HepG2 (cell line): ENCODE data around the gene MLX. TPM values are rescaled to one million over a fixed set of nuclear protein-coding genes. Genes with fewer than 3 reads are reported as not detected.

Experiments used
- ATF1 ChIP-seq: IDR thresholded peaks from 2 replicates; pipeline ENCODE4 v1.6.1; 2016; ENCODE audit warnings: mild to moderate bottlenecking, control low read depth
- ATF7 ChIP-seq, 2 experiments: fragments of 450-650 bp in 1 of 2; sonication (generic) in 1 of 2; formaldehyde crosslinking in 1 of 2; IDR thresholded peaks; 2 replicates each; pipeline versions ENCODE4 v1.4.0 to v1.6.1; 2016 to 2020; ENCODE audit warnings: antibody characterized with exemption in 1 of 2, mild to moderate bottlenecking in 1 of 2, missing genetic modification reagents in 1 of 2
- FOXK2 ChIP-seq: fragments of 450-650 bp; IDR thresholded peaks from 2 replicates; pipeline ENCODE4 v1.6.1; 2016
- HMGXB4 ChIP-seq, 2 experiments: sonication (generic) in 1 of 2; formaldehyde crosslinking in 1 of 2; IDR thresholded peaks; 2 replicates each; pipeline versions ENCODE4 v1.4.0 to v1.6.1; 2018 to 2020; ENCODE audit warnings: missing genetic modification reagents in 2 of 2, borderline replicate concordance in 1 of 2, low read depth in 1 of 2, mild to moderate bottlenecking in 1 of 2, missing biosample characterization in 1 of 2
- HNRNPH1 ChIP-seq: fragments of 200-400 bp; formaldehyde crosslinking; optimal IDR thresholded peaks from 2 replicates; pipeline ENCODE3; 2017; ENCODE audit warnings: mild to moderate bottlenecking, low read depth, low read length
- KMT2A ChIP-seq: sonication (generic); formaldehyde crosslinking; IDR thresholded peaks from 2 replicates; pipeline ENCODE4 v1.4.0; 2020; ENCODE audit warnings: missing genetic modification reagents
- MED1 ChIP-seq: sonication (generic); formaldehyde crosslinking; IDR thresholded peaks from 2 replicates; pipeline ENCODE4 v1.4.0; 2020; ENCODE audit warnings: missing genetic modification reagents
- MNT ChIP-seq: fragments of 450-650 bp; IDR thresholded peaks from 2 replicates; pipeline ENCODE4 v1.6.1; 2016
- NPAS2 ChIP-seq: sonication (generic); formaldehyde crosslinking; IDR thresholded peaks from 2 replicates; pipeline ENCODE4 v1.8.0; 2022; ENCODE audit warnings: mild to moderate bottlenecking, missing genetic modification reagents, borderline replicate concordance
- SNAI1 ChIP-seq: sonication (generic); formaldehyde crosslinking; IDR thresholded peaks from 2 replicates; pipeline ENCODE4 v1.5.0; 2020; ENCODE audit warnings: mild to moderate bottlenecking, missing genetic modification reagents, borderline replicate concordance
- SNAPC2 ChIP-seq: sonication (generic); formaldehyde crosslinking; IDR thresholded peaks from 2 replicates; pipeline ENCODE4 v1.8.1; 2022; ENCODE audit warnings: mild to moderate bottlenecking, missing genetic modification reagents
- TEF ChIP-seq: sonication (generic); formaldehyde crosslinking; IDR thresholded peaks from 2 replicates; pipeline ENCODE4 v1.5.0; 2020; ENCODE audit warnings: missing genetic modification reagents
- TRIM22 ChIP-seq: fragments of 450-650 bp; IDR thresholded peaks from 2 replicates; pipeline ENCODE4 v1.6.1; 2017
- ZKSCAN5 ChIP-seq: sonication (generic); formaldehyde crosslinking; IDR thresholded peaks from 2 replicates; pipeline ENCODE4 v1.5.1; 2020; ENCODE audit warnings: mild to moderate bottlenecking, missing genetic modification reagents
- ZMAT5 ChIP-seq: sonication (generic); formaldehyde crosslinking; IDR thresholded peaks from 2 replicates; pipeline ENCODE4 v1.5.0; 2020; ENCODE audit warnings: mild to moderate bottlenecking, low read depth, missing genetic modification reagents, borderline replicate concordance
- ZNF451 ChIP-seq: sonication (generic); formaldehyde crosslinking; IDR thresholded peaks from 2 replicates; pipeline ENCODE4 v1.5.0; 2020; ENCODE audit warnings: mild to moderate bottlenecking, missing genetic modification reagents
- ZNF510 ChIP-seq: sonication (generic); formaldehyde crosslinking; IDR thresholded peaks from 2 replicates; pipeline ENCODE4 v1.4.0; 2020; ENCODE audit warnings: low read depth, mild to moderate bottlenecking, missing genetic modification reagents
- ZNF660 ChIP-seq: sonication (generic); formaldehyde crosslinking; IDR thresholded peaks from 2 replicates; pipeline ENCODE4 v1.5.1; 2020; ENCODE audit warnings: mild to moderate bottlenecking, low read depth, missing genetic modification reagents, borderline replicate concordance
- ZNF720 ChIP-seq: sonication (generic); formaldehyde crosslinking; IDR thresholded peaks from 2 replicates; pipeline ENCODE4 v1.4.0; 2020; ENCODE audit warnings: missing genetic modification reagents
- ZSCAN25 ChIP-seq: sonication (generic); formaldehyde crosslinking; IDR thresholded peaks from 2 replicates; pipeline ENCODE4 v1.8.0; 2022; ENCODE audit warnings: mild to moderate bottlenecking, missing genetic modification reagents
- polyA plus RNA-seq, 8 experiments: library from polyadenylated mRNA; depleted of rRNA in 3 of 8; stranded (reverse) in 7 of 8; unstranded in 1 of 8; fragments of >200 nt; fragmentation: Illumina TruSeq in 4 of 8; extraction: Trizol in 4 of 8; gene quantifications; 2 replicates each; pipeline versions ENCODE4 v1.2.1 to v1.2.3, GENCODE V29; 2011 to 2016; ENCODE audit warnings: low read depth in 4 of 8, missing spikeins in 1 of 8, mixed read lengths in 1 of 8; ENCODE audit not compliant: insufficient read depth in 1 of 8
- total RNA-seq, 5 experiments: library from RNA; depleted of rRNA; stranded (reverse); fragments of >200 nt; fragmentation: Illumina TruSeq; extraction: Trizol; gene quantifications; 2 replicates each; pipeline ENCODE4 v1.2.3, GENCODE V29; 2016; ENCODE audit warnings: low read depth in 1 of 5
- TF ChIP-seq, protein P1 (sequence below): sonication (generic); formaldehyde crosslinking; IDR thresholded peaks from 2 replicates; pipeline ENCODE4 v1.5.1; 2020; ENCODE audit warnings: missing genetic modification reagents, mild to moderate bottlenecking, borderline replicate concordance

The MLX gene
- total and polyA plus RNA-seq, 2 of the 13 experiments (the other 11 are each of a cell fraction or from before 2014, with no cell fraction given): 38.9 to 74.4 TPM

DNA sequence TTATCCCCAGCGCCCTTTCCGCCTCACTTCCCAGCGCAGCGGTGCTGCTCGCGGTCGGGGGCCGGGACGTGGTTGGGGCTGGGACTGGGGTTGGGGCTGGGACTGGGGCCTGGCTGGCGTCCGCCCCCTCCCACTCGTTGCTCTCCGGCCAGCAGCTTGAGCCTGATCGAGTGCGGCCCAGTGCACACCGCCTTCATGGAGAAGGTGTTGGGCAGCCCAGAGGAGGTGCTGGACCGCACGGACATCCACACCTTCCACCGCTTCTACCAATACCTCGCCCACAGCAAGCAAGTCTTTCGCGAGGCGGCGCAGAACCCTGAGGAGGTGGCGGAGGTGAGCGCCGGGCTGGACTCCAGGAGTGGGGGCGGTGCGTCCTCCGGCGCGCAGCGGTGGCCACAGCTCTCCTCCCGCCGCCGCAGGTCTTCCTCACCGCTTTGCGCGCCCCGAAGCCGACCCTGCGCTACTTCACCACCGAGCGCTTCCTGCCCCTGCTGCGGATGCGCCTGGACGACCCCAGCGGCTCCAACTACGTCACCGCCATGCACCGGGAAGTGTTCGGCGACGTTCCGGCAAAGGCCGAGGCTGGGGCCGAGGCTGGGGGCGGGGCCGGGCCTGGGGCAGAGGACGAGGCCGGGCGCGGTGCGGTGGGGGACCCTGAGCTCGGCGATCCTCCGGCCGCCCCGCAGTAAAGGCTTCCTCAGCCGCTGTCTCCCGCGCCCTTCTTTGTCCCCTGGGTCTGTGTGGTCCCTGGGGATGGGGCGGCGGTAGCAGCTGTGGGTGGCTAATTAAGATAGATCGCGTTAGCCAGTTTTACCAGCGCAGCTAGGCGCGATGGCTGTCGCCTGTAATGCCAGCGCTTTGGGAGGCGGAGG, 12.4 kb upstream of the MLX start (continued):
- TF ChIP-seq HMGXB4 (CRISPR knock-in tag; IDR thresholded peaks at IDR 0.05; ENCODE audit: borderline replicate concordance in 1 of 2, low read depth in 1 of 2): peak; percentile 87 to 97; a peak in 3 of 4 replicates
- peak; percentile 89 for TF ChIP-seq ATF1 (CRISPR knock-in tag)
- peak; percentile 88; the same call in 1 of the 2 replicates for TF ChIP-seq SNAI1 (CRISPR knock-in tag)
- peak; percentile 96 for TF ChIP-seq ZNF451 (CRISPR knock-in tag)
- TF ChIP-seq KMT2A: peak; percentile 98
- TF ChIP-seq ZNF510 (CRISPR knock-in tag): no peak
- TF ChIP-seq ZNF720 (CRISPR knock-in tag): no peak
- TF ChIP-seq, protein P1, sequence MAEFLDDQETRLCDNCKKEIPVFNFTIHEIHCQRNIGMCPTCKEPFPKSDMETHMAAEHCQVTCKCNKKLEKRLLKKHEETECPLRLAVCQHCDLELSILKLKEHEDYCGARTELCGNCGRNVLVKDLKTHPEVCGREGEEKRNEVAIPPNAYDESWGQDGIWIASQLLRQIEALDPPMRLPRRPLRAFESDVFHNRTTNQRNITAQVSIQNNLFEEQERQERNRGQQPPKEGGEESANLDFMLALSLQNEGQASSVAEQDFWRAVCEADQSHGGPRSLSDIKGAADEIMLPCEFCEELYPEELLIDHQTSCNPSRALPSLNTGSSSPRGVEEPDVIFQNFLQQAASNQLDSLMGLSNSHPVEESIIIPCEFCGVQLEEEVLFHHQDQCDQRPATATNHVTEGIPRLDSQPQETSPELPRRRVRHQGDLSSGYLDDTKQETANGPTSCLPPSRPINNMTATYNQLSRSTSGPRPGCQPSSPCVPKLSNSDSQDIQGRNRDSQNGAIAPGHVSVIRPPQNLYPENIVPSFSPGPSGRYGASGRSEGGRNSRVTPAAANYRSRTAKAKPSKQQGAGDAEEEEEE (CRISPR knock-in tag): 0 out of 2 replicates have a peak, but pooled peaks have one; percentile 63
- 0 out of 2 replicates have a peak, but pooled peaks have one; percentile 32 for TF ChIP-seq ZNF660 (CRISPR knock-in tag)
- TF ChIP-seq ATF7 (IDR thresholded peaks at IDR 0.05): peak; percentile 53
- peak; percentile 95 for TF ChIP-seq ATF7 (CRISPR knock-in tag; IDR thresholded peaks at IDR 0.05)
- TF ChIP-seq ZMAT5 (CRISPR knock-in tag): no peak
- 0 out of 2 replicates have a peak, but pooled peaks have one; percentile 20 for TF ChIP-seq MNT
- TF ChIP-seq MED1 (CRISPR knock-in tag): peak; percentile 92
- peak; percentile 86; the same call in 1 of the 2 replicates for TF ChIP-seq ZKSCAN5 (CRISPR knock-in tag)
- TF ChIP-seq NPAS2 (CRISPR knock-in tag): no peak
- no peak for TF ChIP-seq HNRNPH1
- TF ChIP-seq TEF (CRISPR knock-in tag): 0 out of 2 replicates have a peak, but pooled peaks have one; percentile 57
- no peak for TF ChIP-seq ZSCAN25 (CRISPR knock-in tag)
- TF ChIP-seq TRIM22: no peak
- no peak for TF ChIP-seq FOXK2
- 0 out of 2 replicates have a peak, but pooled peaks have one; percentile 32 for TF ChIP-seq SNAPC2 (CRISPR knock-in tag)
